ENCODE results near the gene PTCD2. TPM values are rescaled to one million over a fixed set of nuclear protein-coding genes. Genes with fewer than 3 reads are reported as not detected.

PTCD2 gene, protein sequence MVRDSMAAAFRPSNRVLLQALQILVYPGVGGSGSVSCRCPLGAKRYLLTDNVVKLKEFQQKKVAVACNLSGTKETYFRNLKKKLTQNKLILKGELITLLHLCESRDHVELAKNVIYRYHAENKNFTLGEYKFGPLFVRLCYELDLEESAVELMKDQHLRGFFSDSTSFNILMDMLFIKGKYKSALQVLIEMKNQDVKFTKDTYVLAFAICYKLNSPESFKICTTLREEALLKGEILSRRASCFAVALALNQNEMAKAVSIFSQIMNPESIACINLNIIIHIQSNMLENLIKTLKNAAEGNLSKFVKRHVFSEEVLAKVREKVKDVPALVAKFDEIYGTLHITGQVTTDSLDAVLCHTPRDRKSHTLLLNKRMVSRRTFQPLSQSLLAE
- total RNA-seq, result 13.2 TPM

- peak; percentile 99 for DNase-seq
Measured at GRCh38 chr5:72319976-72320752, at the start of gene PTCD2, which contains the start of gene MRPS27. PTCD2 (plus strand) TSS chr5:72320373; CDS start chr5:72320383, 10 bp downstream. MRPS27 (minus strand) TSS chr5:72320240; CDS start chr5:72320221, 19 bp downstream.

GRCh38 chr5:72271702-72272101, 48.5 kb upstream of the PTCD2 start:
- no peak for DNase-seq

DNA sequence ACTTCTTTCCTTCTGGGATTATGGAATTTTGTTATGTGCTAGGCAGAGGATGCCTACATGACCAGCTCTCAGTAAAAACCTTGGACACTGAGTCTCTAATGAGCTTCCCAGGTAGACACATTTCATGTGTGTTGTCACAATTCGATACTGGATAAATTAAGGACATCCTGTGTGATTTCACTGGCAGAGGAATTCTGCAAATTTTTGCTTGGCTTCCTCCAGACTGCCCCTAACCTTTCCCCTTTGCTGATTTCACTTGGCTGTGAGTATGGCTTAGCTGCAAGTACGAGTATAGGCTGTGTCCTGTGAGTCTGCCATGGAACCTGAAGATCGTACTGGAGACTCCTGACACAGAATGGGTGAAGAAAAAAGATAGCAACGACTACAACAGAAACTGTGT, 47.8 kb upstream of the PTCD2 start:
- DNase-seq, result no peak

GRCh38 chr5:72273547-72273946, 46.6 kb upstream of the PTCD2 start:
- DNase-seq, result no peak

GRCh38 chr5:72276219-72276752, 43.9 kb upstream of the PTCD2 start:
- DNase-seq, result no peak

- DNase-seq, result peak; percentile 43
Measured at GRCh38 chr5:72280581-72281069, 39.5 kb upstream of the PTCD2 start.

DNA sequence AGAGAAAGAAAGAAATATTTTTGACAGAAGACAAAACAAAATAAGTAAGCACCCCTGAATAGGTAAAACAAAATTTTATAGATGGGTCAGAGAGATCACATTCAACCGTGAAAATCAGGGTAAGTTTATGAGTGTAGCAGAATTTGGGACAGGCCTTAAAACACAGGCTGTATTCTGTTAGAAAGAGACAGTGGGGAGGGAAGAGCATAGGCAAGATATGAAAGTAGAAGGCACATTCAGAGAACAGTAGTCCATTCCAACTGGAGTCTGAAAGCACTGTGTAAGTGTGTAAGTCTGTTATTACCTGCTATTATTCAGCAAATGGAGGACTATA, 38.8 kb upstream of the PTCD2 start:
- no peak for DNase-seq

DNA sequence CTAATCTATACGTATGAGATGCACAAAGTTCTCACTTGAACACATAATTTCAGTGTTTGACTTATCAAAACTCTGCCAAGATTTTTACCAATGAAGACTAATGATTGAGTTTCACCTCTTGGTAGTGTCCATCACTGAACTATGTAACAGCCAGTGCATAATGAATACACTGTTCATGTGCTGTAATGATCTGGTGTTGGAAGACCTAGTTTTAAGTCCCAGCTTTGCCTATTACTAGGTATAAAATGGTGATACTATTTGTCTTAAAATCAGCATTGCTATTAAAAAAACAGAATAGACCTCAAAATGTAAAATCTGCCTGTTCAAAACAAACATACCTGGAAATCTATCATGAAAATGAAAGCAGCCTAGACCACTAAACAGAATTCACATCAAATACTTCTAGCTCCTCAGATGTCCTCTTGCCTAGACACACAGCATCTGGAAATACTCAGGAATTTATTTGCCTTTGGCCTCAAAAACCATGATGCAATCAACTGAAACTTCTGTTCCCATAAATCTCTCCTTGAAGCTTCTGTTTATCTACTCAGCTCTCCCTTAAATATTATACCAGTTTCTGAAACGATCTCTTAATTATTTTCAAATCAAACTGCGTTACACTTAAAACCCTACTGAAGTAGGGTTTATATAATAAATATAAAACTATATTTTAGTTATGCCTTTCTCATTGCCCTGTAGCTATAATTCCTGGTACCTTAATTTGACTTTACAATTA, 38.2 kb upstream of the PTCD2 start:
- peak; percentile 59 for DNase-seq

DNA sequence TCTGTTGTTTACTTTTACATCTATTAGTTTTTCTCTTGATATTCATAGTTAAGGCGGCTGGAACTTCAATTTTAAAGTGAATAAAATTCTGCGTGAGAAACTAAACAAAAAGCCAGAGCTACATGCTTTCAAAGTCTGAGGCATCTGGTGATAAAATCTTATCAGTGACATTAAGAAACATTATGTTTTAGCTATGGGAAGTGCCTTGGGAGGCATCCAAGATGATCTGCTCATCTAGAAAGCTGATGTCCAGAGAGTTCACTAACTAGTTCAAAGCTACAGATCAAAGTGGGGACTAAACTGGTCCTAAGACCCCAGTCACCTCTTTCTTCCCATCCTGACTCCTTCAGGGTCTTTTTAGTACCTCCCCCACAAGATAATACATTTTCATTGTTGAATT, 37.3 kb upstream of the PTCD2 start:
- DNase-seq, result no peak

- no peak for DNase-seq
Measured at GRCh38 chr5:72283358-72283757, 36.8 kb upstream of the PTCD2 start.

DNA sequence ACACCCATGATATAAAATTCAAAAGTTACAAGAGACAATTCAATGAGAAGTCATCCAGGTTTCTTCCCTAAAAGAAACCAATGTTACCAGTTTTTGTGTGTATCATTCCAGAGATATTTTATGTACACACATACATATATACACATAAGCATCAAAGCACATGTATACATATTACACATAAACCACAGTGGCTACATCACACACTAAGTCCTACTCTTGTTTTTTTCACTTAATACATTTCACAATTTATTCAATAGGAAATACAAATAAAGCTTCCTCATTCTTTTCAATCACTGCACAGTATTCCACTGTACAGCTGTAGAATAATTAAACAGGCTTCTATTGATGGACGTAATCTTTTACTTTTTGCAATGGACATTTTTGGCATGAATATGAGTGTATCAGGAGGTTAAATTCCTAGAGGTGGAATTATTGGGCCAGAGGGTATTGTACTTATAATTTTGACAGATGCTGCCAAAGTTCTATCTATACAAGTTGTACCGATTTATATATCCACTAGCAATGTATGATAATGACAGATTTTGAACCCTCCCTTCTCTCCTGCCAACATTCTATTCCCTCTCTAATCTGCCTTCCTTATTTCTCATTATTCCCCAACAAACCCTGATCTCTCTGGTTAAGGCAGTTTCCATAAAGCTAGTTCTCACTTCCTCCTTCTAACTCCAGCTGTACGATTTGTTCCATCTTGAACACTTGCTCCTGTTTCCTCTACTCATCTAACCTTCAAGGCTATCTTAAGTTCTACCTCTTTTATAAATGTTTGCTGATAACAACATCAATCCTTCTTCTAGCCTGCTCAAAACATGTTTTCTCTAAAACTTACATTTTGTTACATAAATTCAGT, 35.4 kb upstream of the PTCD2 start:
- DNase-seq, result no peak

GRCh38 chr5:72285424-72285821, 34.8 kb upstream of the PTCD2 start:
- no peak for DNase-seq

DNA sequence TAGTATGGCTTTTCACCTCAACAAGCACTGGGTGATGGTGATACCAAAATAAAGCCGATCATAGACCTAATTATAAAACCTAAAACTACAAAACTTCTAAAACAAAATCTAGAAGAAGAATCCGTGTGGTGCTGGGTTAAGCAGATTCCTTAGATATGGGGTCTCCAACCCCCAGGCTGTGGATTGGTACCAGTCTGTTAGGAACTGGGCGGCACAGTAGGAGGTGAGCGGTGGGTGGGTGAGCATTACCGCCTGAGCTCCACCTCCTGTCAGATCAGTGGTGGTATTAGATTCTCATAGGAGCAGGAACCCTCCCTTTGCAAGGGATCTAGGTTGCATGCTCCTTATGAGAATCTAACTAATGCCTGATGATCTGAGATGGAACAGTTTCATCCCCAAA, 33.4 kb upstream of the PTCD2 start:
- no peak for DNase-seq

GRCh38 chr5:72288924-72289323, 31.2 kb upstream of the PTCD2 start:
- DNase-seq, result peak; percentile 31

- DNase-seq, result no peak
Measured at GRCh38 chr5:72290356-72291133, 29.6 kb upstream of the PTCD2 start.

DNA sequence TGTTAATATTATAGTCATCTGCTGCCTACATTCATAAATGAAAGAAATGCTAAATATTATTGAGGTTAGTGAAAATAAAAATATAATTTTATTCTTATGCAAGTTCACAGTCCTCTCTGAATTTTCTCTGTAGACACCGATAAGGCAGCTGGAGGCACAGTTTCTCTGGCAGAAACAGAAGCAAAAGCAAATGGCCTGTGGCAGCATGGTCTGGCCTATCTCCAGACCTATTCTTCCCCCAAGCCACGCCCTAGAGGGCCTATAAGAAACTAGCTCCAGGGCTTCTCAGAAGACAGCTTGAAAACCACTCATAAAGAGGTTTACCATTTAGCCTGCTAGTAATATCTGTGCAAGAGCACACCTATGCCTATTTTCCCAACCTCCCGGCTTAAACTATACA, 28.6 kb upstream of the PTCD2 start:
- DNase-seq, result no peak

DNA sequence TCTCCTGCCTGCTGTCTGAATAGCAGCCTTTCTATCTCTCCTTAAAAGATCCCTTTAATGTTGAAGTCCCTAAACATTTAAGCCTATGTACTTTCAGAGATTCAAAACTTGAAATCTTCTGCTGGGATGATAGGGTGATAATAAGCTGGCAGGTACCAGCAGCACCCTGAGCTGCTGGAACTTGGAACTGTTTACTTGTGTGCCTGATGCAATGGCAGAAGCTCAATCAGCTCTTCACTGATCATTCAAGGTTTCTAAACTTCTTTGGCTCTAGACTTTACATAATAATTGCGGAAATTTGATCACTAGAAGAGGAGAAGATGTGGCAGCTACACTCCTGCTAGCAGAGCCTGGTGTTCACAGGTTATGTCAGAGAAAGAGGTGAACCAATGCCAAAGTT, 27.8 kb upstream of the PTCD2 start:
- DNase-seq, result no peak

DNA sequence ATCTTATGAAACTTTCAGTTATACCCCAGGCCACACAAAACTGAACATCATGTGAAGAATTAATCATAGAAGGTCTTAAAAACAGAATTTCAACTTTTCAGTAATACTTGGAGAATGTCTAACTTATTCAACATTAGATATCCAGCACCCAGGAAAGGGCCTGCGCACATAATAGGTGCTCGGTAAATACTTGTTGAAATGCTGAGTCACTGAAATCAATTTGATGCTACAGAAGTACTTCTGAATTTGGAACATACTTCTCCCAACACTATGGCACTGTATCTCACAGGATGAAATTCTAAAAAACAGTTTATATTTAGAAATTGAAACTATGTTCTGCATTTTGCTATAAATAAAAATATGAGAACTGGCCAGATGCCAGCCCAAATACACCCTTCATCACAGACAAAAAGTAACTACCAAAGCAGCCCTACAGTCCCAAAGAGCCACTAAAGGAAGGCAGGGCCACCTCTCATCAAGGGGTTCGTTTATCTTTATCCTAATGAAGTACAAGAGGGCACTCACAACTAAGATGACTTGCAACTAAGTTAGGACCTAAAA, 26.6 kb upstream of the PTCD2 start:
- no peak for DNase-seq

DNA sequence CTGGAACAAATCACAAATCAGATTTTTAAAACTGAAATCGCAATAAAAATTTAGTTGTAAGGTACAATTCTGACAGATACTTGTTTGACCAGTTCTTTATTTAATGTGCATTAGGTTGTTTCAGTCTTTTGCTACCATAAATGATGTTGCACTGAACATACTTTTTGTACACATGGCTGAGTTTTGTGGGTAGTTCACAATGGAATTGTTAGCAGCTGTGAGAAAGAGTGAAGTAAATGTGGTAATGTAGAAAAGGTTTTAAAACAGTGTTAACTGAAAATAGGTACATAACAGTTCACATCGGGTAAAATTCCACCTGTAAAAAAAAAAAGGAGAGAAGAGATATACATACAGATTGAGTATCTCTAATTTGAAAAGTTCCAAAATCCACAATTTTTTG, 25.7 kb upstream of the PTCD2 start:
- DNase-seq, result no peak

DNA sequence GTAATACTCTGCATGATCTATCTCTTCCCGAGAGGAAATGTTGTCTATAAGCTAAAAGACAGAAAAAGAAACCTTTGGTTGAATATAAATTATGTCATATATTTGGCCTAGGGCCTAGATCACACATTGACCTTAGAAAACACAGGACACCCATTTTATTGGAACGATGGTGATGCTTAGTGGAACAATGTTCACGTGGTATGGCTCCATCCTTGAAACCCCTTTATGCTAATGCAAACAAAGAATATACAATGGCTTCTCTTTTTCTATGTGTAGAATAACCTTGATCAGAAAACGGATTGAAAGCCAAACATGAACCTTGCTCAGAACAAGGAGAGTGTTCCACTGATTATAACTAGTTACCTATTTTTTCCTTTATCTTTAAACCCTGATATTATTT, 24.6 kb upstream of the PTCD2 start:
- DNase-seq, result no peak

Measured in tongue (tissue), 2 donors.